LNCAP (cell line): Measurements from ENCODE around the gene IFT81.

Experiments used
- TF ChIP-seq, protein P1 (sequence below): fragments of 450-650 bp; IDR thresholded peaks from 2 replicates; pipeline ENCODE4 v1.5.1; 2017; ENCODE audit warnings: mild to moderate bottlenecking

IFT81 gene

DNA sequence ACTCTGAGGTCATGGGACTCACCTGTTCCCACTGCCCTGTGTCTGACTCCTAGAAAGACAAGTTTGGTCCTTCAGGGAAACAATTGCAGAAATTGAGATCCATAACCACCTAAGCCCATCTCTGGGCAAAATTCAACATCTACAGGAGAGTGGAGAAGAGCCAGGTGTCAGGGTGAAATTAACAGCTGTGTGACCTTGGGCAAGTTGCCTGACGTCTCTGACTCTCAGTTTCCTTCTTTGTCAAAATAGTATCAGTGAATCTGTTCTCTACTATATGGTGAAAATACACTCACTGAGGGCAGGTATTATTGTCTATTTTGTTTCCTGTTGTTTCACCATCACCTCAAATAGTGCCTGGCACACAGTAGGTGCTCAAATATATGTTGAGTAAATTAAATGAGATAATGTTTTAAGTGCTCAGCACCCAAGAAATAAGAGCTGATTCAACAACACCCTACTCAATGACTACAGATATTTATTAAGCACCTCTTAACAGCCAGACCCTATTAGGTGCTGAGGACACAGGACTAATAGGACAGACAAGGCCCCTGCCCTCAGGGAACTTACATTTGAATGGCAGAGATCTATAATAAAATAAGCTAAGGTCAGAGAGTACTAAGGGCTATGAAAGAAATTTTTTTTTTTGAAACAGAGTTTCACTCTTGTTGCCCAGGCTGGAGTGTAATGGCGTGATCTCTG, 14.2 kb upstream of the IFT81 start:
- TF ChIP-seq, protein P1, sequence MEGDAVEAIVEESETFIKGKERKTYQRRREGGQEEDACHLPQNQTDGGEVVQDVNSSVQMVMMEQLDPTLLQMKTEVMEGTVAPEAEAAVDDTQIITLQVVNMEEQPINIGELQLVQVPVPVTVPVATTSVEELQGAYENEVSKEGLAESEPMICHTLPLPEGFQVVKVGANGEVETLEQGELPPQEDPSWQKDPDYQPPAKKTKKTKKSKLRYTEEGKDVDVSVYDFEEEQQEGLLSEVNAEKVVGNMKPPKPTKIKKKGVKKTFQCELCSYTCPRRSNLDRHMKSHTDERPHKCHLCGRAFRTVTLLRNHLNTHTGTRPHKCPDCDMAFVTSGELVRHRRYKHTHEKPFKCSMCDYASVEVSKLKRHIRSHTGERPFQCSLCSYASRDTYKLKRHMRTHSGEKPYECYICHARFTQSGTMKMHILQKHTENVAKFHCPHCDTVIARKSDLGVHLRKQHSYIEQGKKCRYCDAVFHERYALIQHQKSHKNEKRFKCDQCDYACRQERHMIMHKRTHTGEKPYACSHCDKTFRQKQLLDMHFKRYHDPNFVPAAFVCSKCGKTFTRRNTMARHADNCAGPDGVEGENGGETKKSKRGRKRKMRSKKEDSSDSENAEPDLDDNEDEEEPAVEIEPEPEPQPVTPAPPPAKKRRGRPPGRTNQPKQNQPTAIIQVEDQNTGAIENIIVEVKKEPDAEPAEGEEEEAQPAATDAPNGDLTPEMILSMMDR, result no peak

DNA sequence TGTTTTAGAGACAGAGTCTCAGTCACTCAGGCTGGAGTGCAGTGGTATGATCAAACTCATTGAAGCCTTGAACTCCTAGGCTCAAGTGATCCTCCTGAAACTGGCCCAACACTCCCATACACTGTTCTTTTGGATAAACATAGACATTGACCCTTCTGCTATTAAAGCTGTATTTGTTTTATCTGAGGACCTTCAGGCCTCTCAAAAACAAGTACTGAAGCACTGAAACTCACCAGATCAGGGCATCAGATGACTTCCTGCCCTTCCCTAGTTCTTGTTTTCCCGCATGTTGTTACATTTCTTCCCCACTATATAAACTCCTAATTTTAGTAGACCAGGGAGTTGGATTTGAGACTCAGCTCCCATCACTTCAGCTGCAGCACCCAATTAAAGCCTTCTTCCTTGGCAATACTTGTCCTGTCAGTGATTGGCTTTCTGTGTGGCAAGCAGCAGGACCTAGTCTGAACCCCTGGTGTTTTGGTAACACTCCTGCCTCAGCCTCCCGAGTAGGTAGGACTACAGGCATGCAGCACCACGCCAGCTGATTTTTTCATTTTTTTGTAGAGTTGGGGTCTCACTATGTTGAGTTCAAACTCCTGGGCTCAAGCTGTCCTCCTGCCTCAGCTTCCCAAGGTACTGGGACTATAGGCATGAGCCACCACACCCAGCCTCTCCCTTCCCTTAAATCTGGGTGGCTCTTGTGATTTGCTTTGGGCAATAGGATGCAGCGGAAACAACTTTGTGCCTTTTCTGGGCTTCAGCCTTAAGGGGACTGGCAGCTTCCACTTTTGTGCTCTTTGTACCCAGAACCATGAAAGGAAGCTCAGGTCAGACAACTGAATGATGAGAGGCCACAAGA, 12.5 kb upstream of the IFT81 start:
- TF ChIP-seq, protein P1, result no peak

DNA sequence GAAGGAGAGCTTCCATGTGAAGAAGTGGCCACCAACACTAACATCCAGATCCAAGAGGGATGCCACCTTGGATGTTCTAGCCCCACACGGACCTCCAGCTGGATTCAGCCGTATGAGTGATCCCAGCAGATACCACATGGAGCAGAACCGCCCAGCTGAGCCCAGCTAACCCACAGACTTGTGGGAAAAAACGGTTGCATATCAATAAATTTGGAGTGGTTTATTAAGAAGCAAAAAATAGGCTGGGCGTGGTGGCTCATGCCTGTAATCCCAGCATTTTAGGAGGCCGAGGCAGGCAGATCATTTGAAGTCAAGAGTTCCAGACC, 11.9 kb upstream of the IFT81 start:
- TF ChIP-seq, protein P1, result no peak

DNA sequence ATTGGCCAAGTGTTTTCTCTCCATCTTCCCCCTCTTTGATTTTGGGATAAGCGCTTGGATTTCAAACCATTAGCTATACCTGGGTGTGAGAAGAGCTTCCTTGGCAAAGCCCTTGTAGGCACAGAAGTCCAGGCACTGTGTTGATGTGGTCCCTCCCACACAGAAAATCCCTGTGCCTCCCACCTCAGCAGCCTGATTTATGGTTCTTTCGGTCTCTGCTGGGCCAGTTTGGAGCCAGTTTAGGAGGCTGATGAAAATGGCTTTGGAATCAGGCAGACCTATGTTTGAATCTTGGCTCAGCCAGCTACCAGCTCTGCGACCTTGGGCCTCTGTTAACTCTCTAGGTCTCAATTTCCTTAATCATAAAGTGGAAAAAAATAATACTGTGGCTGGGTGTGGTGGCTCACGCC, 9.6 kb upstream of the IFT81 start:
- TF ChIP-seq, protein P1, result no peak

DNA sequence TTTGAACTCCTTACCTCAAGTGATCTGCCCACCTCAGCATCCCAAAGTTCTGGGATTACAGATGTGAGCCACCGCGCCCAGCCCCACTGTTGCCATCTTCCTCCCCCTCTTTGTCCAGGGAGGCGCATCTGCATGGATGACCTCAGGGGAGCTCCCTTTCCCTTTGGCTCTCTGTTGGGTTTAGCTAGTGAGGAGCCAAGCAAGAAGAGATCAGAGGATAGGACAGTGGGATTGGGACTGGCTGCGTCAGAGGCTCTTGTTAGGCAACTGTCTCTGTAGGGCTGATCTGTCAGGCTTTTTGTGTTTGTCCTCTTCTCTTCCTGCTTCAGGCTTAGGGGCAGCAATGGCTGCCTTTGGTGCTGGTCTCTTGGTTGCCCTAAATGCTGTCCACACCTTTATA, 8.5 kb upstream of the IFT81 start:
- TF ChIP-seq, protein P1, result no peak

DNA sequence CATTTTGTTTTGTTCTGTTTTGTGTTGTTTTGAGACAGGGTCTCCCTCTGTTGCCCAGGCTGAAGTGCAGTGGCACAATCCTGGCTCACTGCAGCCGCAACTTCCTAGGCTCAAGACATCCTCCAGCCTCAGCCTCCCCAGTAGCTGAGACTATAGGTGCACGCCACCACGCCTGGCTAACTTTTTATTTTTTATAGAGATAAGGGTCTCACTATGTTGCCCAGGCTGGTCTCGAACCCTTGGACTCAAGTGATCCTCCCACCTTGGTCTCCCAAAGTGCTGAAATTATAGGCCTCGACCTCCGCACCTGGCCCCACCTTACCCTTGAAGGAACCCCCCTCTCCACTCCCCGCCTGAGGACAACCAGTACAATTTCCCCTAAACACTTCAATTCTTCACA, 7.5 kb upstream of the IFT81 start:
- TF ChIP-seq, protein P1, result no peak

DNA sequence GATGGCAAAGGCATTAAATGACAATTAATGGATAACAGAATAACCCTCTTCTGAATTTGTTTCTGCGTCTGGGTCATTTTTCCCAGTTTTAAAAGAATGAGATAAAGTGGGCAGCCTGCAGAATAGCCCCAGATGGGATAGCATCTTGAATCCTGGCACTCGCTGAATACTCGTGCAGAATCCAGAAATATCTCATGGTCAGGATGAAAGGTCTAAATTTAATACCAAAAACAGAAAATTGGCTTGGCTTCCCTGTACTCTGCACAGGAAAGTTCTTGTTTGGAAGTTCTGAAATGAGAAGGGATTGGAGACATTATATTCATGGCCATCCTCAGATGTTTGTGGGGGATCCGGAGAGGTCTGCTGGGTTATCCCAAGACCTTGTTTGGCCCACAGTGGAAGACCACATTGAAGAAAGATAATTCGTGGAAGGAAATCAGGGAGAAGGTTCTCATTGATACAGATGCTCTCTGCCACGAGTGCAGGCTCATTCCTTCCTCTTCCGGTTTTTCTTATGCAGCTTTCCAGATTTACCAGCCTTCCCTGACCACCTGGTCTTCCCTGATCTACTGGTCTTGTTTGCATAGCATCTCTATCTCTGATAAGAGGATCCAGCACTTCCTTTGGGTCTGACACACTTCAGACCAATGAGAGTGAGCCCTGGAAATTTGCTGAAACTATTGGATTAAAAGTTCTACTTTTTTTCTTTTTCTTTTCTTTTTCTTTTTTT, 6.0 kb upstream of the IFT81 start:
- TF ChIP-seq, protein P1, result no peak
